GM18507 (cell line): Measurements from ENCODE around the gene PRKAA1.

Source experiments
- DNase-seq: peaks from one replicate; pipeline ENCODE4 v3.0.0; 2011; ENCODE audit warnings: low read depth; ENCODE audit not compliant: insufficient read length; ENCODE audit errors: extremely low spot score
- FAIRE-seq: peaks from 2 replicates; lab custom pipeline; 2011; peaks lifted over from hg19 to GRCh38; lab: Jason Lieb, UNC

Gene PRKAA1

DNA sequence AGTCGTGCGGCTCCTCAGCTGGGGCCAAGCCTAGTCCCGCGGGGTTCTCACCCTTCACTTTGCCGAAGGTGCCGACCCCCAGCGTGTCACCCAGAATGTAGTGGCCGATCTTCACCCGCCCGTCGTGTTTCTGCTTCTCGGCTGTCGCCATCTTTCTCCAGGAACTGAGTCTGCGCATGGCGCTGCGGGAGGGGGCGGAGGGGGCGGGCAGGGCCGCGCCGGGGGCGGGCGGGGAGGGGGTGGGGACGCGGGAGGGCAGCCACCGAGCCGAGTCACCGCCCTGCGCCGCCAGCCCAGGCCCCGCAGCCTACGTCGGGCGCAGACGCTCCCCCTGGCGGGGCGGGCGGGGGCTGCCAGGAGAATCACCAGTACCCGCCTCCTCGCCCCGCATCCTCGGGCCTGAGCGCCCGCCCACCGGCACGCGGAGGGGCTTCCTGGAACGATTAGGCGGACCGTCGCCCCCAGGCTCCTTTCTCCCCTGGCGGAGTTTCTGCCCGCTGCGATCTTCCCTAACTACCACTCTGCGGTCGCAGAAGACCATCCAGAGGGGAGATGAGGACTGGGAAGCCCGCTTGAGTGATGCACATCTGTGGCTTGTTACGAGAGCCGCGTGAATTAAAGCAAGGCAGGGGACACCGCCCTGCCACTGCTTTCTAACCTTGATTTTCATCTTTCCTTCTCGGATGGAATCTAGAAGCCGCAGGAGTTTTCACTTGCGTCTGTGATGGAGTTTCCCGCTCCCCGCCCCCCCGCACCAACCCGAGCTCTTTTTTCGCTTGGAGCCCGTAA is at the start of gene PRKAA1:
Gene PRKAA1 (minus strand): TSS at position 363 of the 789 bp plus-strand sequence. CDS start 185 bp downstream, at position 178.
- FAIRE-seq (peak; percentile 74), DNase-seq (peak; percentile 77)

DNA sequence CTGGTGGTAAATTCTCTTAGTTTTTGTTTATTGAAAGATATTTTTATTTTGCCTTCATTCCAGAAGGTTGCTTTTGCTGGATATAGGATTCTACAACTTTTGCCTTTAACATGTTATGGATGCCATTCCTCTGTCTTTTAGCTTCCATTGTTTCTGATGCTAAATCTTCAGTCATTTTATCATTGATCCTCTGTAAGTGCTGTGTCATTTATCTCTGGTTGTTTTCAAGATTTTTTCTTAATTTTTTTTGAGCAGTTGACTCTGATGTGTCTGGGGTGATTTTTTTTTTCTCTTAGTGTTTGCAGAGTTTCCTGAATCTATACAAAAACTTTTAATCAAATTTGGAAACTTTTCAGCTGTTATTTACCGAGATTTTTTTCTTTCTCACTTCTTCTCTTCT is 49.4 kb upstream of the PRKAA1 start:
- DNase-seq = no peak
- FAIRE-seq = no peak

DNA sequence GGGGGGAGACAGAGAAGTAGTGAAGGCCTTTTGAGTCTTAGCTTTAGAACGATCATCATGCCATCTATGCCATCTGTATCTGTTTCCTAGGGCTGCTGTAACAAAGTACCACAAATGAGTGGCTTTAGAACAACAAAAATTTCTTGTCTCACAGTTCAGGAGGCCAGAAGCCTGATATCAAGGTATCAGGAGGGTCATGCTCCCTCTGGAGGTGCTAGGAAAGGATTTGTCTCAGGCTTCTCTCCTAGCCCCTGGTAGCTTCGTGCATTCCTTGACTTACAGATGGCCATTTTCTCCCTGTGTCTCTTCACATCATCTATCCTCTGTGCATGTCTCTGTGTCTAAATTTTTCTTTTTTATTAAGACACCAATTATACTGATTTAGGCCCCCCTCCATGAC is 48.2 kb upstream of the PRKAA1 start:
- no peak for DNase-seq

DNA sequence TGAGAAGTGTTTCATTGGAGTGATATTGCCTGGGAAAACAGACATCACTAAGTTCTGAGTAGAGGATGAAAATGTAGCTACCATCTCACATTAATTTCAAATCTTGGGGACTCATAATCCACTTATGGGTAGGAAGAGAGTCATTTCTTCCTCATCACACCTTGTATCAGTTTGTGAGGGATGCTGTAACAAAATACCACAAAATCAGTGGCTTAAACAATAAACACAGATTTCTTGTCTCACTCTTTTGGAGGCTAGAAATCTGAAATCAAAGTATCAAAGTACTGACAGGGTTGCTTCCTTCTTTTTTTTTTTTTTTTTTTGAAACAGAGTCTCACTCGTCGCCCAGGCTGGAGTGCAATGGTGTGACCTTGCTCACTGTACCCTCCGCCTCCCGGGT is 46.4 kb upstream of the PRKAA1 start:
- FAIRE-seq (no peak), DNase-seq (no peak)

More for the DNA sequence above, 48.2 kb upstream of the PRKAA1 start:
- FAIRE-seq = no peak

DNA sequence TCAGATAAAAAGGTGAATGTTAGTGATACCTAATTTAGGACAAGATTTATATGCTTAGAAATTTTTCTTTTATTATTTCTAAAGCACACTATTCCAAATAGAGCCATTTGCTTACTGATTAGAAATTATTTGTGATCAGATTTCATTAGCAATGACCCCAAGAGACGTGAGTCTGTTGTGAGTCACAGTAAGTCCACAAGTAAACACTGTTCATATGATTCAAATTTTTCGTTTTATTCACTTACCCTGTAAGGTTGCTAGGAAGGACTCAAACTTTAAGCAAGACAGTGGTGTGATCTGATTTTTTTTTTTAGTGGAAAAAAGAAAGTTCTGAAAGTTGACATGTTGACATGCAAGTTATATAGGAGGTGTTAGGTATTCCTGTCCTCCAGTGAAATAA is 44.2 kb upstream of the PRKAA1 start:
- FAIRE-seq = no peak
- no peak for DNase-seq

DNA sequence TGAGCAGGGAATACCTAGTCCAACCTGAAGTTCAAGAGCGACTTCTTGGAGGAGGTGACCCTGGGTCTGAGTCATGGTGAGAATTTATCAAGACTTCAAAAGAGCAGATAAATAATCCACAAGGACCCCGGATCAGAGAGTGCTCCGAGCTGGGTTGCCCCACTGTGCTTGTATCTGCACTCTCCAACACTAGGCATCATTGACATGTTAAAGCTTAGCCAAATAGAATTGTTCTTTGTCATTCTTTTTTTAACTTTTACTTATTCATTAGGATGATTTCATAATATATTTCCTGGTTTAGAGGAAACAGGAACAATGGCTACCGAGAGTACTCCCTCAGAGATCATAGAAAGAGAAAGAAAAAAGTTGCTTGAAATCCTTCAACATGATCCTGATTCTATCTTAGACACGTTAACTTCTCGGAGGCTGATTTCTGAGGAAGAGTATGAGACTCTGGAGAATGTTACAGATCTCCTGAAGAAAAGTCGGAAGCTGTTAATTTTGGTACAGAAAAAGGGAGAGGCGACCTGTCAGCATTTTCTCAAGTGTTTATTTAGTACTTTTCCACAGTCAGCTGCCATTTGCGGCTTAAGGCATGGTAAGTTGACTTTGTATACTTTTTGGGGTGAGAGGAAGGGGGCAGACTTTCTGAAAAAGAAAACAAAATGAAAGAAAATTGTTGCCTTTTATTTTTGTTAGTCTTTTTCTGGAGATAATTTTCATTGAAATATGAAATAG is 43.1 kb upstream of the PRKAA1 start, which contains the start of gene CARD6:
Gene CARD6 (plus strand): TSS at position 300 of the 738 bp plus-strand sequence. CDS start 16 bp downstream, at position 316.
- DNase-seq (no peak), FAIRE-seq (peak; percentile 31)

DNA sequence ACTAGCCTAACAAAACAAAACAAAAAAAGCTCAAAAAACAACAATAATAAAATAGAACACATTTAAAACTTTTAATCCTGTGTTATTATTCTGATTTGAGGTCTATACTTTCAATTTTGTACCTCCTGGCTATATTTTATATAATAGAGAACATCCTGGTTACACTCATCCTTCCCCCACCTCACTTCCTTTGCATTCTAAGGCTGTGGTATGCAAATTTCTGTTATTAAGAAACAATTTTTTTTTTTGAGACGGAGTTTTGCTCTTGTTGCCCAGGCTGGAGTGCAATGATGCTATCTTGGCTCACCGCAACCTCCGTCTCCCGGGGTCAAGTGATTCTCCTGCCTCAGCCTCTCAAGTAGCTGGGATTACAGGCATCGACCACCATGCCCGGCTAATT is 39.9 kb upstream of the PRKAA1 start:
- FAIRE-seq = no peak
- DNase-seq = no peak

DNA sequence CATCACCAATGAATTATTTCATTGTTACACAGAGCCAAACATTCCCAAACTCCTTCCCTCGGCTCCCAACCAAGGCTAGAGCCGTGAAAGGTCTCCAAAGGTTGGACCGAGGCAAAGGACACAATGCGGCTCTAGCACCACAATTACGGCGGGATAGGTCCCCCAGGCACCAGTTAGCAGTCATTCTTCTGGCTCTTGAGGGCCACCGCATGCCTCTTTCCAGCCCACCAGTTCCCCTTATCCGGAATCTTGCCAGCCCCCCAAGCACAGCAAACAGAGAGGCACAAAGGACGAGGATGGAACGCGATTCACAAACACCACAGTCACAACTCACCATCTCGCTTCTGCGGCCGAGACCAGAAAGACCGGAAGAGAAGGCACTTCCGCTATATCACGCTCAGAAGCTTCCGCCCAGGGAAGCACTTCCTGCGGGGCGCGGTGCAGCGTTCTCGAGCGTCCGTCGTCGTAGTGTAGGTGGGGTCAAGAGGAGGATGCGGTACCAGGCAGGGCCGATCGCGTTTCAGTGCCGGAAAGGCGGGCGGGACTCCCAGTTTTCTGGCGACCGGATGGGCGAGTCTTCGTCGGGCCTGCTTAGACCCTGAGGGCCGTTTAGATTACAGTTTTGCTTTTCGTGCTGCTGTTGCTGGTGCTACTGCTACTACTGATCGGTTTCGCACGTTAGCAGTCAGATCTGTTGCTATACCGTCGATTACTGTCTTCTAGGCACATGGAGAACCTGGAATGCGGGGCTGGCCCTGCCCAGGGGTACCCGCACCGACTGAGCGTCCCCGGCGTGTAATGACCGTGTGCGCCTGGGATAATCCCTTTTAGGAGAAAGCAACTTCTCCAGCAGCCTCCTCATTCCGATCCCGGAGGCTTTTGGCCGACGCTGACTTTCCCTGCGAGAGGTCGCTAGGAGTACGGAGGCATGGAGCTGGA is 36.9 kb upstream of the PRKAA1 start, which contains the start of gene RPL37:
Gene RPL37 (minus strand): TSS at position 374 of the 939 bp plus-strand sequence. CDS start 37 bp downstream, at position 337.
- peak; percentile 91 for FAIRE-seq
- peak; percentile 90 for DNase-seq

DNA sequence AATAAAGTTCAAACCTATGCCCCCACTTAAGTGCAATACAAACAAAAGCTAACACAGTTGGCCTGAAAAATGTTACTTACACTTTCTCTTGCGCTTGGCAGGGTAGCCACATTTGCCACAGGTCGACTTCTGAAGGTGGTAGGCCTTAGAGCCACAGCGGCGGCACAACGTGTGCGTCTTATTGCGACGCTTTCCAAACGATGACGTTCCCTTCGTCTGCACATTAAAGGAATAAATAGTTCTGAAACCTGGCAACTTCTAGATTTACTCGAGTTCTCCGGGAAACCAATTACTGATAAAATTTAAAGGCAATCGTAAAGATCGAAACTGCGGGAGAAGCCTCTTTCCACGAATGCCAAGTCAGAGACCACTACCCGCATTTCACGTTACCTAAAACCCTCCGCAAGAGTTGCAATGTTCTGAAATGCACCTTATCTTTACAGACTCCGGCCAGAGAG is 36.2 kb upstream of the PRKAA1 start:
- DNase-seq = no peak
- FAIRE-seq = no peak

DNA sequence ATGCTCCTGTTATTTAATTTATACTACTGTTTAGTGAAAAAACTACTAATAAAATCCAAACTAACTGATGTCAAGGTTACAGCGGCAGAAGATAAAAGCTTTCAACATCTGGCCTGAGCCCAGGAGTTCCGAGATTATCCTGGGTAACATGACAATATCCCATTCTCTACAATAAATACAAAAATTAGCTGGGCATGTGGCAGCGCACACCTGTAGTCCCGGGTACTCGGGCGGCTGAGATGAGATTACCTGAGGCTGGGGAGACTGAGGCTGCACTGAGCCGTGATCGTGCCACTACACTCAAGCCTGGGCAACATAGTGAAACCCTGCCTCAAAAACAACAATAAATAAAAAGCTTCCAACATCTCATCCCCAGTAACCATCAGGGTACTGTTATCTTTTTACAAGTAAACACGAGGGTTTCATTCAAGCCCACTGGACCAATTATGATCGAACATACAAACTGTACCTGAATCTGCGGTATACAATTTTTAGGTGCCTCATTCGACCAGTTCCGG is 35.6 kb upstream of the PRKAA1 start:
- FAIRE-seq (no peak), DNase-seq (no peak)

DNA sequence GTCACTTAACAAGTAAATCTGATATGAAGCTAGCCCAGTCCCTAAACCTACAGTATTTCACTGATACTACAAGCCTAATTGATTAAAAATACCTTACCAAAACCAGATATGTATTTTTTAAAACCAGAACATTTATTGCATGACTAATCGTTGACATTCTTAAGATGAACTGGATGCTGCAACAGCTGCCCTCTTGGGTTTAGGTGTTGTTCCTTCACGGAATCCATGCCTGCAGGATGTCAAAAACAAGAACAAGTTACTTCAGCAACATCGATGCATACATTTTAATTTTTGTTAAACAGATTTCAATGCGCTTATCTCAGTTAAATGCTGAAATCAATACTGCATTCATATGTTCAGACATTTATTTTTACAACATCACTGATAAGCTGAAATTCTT is 34.2 kb upstream of the PRKAA1 start:
- FAIRE-seq (no peak), DNase-seq (no peak)

DNA sequence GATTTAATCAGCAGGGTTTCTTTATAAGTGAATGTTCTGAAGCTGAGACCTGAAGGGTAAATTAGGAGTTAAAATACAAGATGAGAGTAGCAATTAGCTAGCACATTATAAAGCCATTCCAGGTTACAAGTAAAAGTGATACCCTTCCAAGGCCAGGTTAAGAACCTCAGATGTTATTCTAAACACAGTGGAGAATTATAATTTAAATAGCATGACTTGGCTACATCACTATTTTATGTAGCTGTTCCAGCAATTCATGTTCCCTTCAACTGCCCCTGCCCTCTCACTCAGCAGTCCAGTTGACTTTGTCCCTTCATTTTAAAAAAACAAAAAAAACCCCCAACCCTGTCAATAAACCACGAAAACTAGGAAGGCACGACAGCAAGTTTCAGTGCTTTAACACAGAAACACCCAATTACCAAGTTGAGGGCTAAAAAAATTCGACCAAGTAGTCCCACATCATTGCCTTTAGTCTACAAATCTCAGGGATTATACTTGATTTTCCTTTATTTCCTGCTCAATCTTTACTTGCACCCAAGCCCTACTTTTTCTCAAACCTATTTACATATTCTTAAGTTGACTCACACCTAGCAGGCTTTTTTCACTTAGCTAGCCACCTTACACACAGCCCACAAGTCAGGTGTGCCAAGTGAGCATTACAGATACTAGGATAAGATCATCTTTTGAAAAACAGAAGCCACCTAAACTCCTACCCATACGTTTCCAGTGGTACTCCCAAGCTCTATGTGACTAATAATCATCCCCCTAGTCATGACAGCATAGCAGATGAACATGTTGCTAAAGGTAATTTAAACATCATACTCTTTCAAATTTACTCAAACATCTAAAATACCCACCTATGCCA is 33.4 kb upstream of the PRKAA1 start:
- DNase-seq (no peak), FAIRE-seq (no peak)

DNA sequence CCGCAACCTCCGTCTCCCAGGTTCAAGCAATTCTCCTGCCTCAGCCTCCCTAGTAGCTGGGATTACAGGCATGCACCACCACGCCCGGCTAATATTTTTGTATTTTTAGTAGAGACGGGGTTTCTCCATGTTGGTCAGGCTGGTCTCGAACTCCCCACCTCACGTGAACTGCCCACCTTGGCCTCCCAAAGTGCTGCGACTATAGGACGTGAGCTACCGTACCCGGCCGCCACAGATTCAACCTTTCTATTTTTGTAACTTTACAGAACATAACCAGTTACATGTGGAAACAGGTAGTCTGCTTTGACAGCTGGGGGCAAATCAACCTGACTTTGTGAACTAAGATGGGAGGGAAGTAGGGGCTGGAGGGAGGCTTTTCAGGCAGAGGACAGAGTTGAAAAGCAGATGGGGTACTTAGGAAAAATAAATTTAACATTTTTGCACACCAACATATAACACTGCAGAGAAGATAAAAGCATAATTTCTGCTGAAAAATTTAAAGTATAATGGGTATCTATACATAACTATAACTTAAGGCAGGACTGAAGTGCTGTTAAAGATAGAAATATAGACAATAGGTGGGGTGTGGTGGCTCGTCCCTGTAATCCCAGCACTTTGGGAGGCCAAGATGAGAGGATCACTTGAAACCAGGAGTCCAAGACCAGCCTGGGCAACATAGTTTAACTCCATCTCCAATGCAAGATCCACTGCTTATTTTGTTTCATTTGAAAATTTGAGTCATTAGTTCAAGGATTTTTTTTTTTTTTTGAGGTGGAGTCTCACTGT is 31.8 kb upstream of the PRKAA1 start:
- no peak for DNase-seq
- FAIRE-seq = no peak

DNA sequence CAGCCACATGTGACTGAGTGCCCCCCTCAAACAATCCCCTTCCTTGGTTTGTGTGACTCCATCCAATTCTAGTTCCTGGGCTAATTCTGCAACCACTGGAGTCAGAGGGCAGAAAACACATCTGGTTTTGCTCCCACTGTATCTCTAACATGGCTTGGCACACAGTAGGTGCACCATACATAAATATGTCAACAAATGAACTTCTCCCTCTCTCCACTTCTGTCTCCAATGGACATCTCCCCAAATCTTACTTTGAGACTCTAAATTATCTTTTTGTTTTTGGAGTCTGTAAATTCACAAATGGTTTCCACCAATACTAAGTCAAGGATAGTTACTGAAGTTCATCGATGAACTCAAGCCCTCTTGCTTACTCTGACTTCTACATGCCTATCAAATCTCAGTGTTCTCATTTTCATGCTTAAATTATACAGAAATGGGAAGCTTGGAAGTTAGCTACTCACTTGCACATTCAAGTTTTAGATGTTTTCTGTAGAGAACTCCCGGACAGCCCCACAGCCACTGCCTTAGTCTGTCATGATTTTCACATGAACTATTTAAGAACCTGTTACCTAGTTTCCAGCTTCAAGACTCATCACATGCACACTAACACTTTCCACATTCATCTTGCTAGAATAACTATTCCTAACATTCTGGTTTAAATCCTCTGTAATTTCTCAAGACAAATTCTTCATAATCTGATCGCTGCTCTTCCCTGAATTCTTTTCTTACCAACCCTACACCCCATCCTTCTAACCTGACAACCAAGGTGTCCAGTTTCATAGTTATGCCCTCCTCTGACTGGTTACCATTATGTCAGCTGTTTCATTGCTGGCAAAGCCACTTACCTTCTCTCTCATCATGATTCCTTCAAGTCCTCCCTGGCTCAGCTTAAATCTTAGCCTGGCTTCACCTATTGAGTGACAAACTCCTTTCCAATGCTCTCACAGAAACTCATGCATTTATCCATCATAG is 30.8 kb upstream of the PRKAA1 start:
- no peak for FAIRE-seq

DNA sequence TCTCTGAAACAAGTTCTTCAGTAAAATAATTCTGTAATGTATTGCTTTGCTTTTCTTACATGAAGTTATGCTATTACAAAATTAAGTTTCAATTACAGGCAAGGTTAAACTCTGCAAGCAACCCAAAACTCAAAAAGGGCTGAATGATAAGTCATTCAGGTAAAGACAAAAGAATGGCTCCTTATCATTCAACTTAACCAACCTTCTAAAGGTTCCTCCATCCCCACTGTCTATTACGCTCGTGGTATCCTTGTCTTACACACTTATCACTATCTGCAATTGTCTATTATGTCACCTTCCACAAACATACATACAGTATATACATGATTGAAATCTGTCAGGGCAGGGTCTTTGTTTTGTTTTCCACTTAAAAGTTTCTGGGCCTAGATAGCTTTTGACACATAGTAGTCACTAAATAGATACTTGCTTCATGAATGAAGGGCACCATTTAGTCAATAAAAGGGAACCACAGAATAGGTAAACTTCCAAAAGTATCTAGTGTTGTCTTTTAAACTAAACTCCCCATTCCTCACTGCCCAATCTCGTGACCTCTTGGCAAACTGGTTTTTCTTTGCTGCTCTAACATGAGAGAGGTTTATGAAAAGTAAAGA is 30.0 kb upstream of the PRKAA1 start:
- DNase-seq = no peak
- FAIRE-seq = no peak

More for the DNA sequence above, 30.8 kb upstream of the PRKAA1 start:
- no peak for DNase-seq
